Tibial artery (tissue), 4 donors: ENCODE results near the gene SGCA.

ENCODE experiments used
- DNase-seq, 2 donors: peaks; one replicate each; pipeline ENCODE4 v3.0.0-alpha.2; 2019
- H3K27ac ChIP-seq, 2 donors: fragments of 200-600 bp; sonication (generic) in 1 of 2; 1 replicate in 1 of 2; 2 replicates in 1 of 2; pipeline ENCODE4 v1.5.1; 2018 to 2019; ENCODE audit warnings: mild to moderate bottlenecking in 1 of 2
- H3K27me3 ChIP-seq, 2 donors: fragments of 200-600 bp; sonication (generic) in 1 of 2; one replicate each; pipeline versions ENCODE4 v1.5.1 to v1.6.0; 2016 to 2019
- H3K36me3 ChIP-seq, 3 donors: fragments of 200-600 bp; sonication (generic) in 2 of 3; one replicate each; pipeline ENCODE4 v1.5.1; 2016 to 2019; ENCODE audit warnings: mild to moderate bottlenecking in 2 of 3
- H3K4me1 ChIP-seq, 4 donors: fragments of 200-600 bp; sonication (generic) in 2 of 4; 1 replicate in 3 of 4; 2 replicates in 1 of 4; pipeline ENCODE4 v1.5.1; 2016 to 2019
- H3K4me3 ChIP-seq, 2 donors: fragments of 200-600 bp; sonication (generic) in 1 of 2; 1 replicate in 1 of 2; 2 replicates in 1 of 2; pipeline ENCODE4 v1.5.1; 2018 to 2019; ENCODE audit warnings: mild to moderate bottlenecking in 2 of 2
- H3K9me3 ChIP-seq, 3 donors: fragments of 200-600 bp; sonication (generic) in 1 of 3; one replicate each; pipeline ENCODE4 v1.5.1; 2016 to 2019
- intact Hi-C: fragments of 100-400 bp; cut with DNase I; formaldehyde crosslinking; loops from one replicate; pipeline ENCODE4 v1.15.0; 2023; ENCODE audit warnings: low total_unique reads
- TF ChIP-seq, protein P1 (sequence below), 2 experiments: fragments of 200-600 bp in 1 of 2; fragments of 450-650 bp in 1 of 2; IDR thresholded peaks; one replicate each; pipeline ENCODE4 v1.5.1; 2017 to 2019; ENCODE audit warnings: antibody characterized with exemption in 2 of 2, mild to moderate bottlenecking in 1 of 2, moderate library complexity in 1 of 2

The SGCA gene

DNA sequence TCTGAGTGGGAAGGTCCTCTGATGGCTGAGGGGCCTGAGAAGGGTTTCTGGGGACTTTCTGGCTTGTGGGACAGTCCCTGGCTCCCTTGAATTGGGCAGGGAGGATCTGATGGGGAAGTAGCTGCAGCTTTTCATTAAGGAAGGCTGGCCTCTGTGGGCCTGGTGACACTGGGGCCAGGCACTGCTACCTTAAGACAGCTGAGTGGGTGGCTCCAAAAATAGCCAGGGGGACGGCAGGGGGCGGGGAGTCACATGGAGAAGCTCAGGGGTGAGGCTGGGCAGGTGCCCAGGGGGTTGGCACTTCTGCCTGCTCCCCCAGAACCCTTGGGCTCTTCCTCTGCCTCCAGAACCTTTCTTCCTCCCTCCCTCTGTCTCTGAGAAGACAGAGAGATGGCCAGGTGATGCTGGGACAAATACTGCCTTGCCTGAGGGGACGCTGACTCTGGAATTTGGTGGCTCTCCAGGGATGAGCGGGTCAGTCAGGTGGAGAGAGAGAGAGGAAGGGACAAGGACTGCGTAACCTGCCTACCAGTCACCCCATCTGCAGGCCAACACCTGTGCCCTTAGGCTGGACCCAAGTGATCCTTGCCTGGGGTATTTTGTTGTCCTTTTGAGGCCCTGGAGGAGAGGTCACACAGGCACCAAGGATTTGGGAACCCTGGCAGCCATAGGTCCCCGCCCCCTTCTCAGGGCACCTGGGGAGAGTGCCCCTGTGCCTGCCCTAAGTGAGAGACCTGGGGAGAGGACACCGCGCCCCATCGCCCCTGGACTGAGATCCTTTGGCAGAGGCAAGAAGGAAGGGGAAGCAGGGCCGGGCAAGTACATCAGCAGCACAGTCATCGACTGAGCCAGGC is 1.7 kb upstream of the SGCA start:
- TF ChIP-seq, protein P1, sequence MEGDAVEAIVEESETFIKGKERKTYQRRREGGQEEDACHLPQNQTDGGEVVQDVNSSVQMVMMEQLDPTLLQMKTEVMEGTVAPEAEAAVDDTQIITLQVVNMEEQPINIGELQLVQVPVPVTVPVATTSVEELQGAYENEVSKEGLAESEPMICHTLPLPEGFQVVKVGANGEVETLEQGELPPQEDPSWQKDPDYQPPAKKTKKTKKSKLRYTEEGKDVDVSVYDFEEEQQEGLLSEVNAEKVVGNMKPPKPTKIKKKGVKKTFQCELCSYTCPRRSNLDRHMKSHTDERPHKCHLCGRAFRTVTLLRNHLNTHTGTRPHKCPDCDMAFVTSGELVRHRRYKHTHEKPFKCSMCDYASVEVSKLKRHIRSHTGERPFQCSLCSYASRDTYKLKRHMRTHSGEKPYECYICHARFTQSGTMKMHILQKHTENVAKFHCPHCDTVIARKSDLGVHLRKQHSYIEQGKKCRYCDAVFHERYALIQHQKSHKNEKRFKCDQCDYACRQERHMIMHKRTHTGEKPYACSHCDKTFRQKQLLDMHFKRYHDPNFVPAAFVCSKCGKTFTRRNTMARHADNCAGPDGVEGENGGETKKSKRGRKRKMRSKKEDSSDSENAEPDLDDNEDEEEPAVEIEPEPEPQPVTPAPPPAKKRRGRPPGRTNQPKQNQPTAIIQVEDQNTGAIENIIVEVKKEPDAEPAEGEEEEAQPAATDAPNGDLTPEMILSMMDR (IDR thresholded peaks at IDR 0.05), result no peak
- H3K9me3 ChIP-seq, result no peaks in the 10 kb centered on the region
- no peaks in the 10 kb centered on the region for H3K27me3 ChIP-seq
- H3K4me1 ChIP-seq, result peaks cover 0 to 65% (median 48%) of the 10 kb centered on the region in 4 donors
- no peak overlapping the region for H3K4me3 ChIP-seq
- DNase-seq, result no peak
- peak overlapping the region; percentile 9 to 99 for H3K27ac ChIP-seq
- H3K36me3 ChIP-seq, result no peaks in the 10 kb centered on the region
- intact Hi-C loops, result loop anchor here (10.0 kb wide), 1 partner anchor 49 kb away; no protein-coding TSS in a partner anchor

DNA sequence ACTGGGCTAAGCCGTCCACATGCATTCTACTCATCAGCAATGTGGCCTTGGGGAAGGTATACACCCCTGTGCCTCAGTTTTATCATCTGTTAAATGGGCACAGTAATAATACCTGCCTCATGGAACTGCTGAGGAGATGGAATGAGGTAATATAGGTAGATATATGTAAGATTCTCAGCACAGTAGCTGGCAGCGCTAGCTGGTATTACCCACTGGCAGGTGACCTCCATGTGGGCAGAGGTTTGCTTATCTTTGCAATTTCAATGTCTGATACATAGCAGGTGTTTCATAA is 1.2 kb upstream of the SGCA start:
- TF ChIP-seq, protein P1 (IDR thresholded peaks at IDR 0.05), result no peak
- Histone ChIP-seq H3K4me3 (no peak overlapping the region), H3K36me3 (no peaks in the 10 kb centered on the region), H3K27me3 (no peaks in the 10 kb centered on the region), H3K9me3 (no peaks in the 10 kb centered on the region), H3K27ac (peak overlapping the region; percentile 98 to 99), H3K4me1 (peaks cover 0 to 71% (median 52%) of the 10 kb centered on the region in 4 donors)
- no peak for DNase-seq
- intact Hi-C loops, result loop anchor here (10.0 kb wide), 1 partner anchor 50 kb away; no protein-coding TSS in a partner anchor

DNA sequence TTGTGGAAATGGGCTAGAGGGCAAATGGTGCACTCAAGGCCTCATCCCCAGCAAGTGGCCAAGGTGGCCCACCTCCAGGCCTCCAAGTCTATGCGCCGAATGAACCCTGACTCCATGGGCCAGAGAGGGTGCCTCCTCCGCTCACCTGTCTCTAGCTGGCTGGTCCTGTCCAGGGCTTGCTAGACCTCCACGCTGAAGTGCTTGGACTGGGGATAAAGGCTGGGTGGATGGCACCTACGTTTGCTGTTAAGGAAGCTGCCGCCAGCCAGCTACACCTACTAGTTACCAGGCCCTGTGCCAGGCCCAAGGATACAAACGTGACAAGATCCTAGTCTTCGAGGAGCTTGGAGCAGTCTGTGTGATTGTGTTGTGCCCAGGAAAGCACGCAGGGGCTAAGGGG is 739 bp upstream of the SGCA start:
- no peak for DNase-seq
- Histone ChIP-seq H3K27me3 (no peaks in the 10 kb centered on the region), H3K9me3 (no peaks in the 10 kb centered on the region), H3K4me1 (peaks cover 0 to 73% (median 52%) of the 10 kb centered on the region in 4 donors), H3K36me3 (peaks cover 0 to 4% (median 4%) of the 10 kb centered on the region in 3 donors), H3K27ac (peak overlapping the region; percentile 98 to 99), H3K4me3 (peak overlapping the region in 1 of 2 donors; percentile 60)
- intact Hi-C loops, result loop anchor here (10.0 kb wide), 1 partner anchor 50 kb away; no protein-coding TSS in a partner anchor
- TF ChIP-seq, protein P1 (IDR thresholded peaks at IDR 0.05), result no peak

DNA sequence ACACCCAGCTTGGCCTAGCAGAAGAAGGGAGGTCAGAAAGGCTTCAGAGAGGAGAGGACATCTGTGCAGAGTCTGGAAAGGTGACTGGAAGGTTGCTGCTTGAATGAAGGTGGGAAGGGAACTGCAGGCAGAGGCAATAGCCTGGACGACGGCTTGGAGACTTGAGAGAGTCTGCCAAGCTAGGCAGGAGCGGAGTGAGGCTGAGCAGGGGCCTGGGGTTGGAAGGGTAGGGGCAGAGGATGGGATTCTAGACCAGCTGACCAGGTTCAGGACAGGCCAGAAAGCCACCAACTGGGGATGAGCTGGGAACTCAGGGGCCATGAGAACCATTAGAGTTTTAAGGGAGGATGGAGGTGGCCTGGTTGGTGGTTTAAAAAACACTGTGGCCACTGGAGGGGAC is 339 bp upstream of the SGCA start:
- TF ChIP-seq, protein P1 (IDR thresholded peaks at IDR 0.05), result no peak
- no peak for DNase-seq
- Histone ChIP-seq H3K4me1 (peaks cover 0 to 71% (median 52%) of the 10 kb centered on the region in 4 donors), H3K4me3 (peak overlapping the region; percentile 52 to 60), H3K9me3 (no peaks in the 10 kb centered on the region), H3K36me3 (peaks cover 0 to 8% (median 5%) of the 10 kb centered on the region in 3 donors), H3K27ac (peak overlapping the region; percentile 98 to 99), H3K27me3 (no peaks in the 10 kb centered on the region)
- intact Hi-C loops, result loop anchor here (10.0 kb wide), 1 partner anchor 51 kb away; no protein-coding TSS in a partner anchor

DNA sequence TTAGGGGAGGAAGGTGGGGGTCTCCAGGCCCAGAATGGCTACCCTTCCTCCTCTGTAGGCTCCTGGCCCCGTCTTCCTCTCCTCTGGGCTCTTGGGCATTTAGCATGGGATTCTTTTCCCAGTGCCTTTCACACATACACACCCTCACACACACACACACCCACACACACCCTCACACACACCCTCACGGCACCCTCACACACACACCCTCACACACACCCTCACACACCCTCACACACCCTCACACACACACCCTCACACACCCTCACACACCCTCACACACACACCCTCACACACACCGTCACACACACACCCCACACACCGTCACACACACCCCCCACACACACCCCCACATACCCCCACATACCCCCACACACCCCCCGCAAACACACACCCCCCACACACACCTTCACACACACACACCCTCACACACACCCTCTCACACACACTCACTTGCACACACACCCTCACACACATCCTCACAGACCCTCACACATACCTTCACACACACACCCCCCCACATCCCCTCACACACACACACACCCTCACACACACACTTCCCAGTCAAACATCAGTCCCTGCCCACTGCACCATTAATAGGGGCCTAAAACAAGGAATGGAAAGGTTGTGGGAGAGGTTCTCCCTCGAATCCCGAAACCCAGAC is 845 bp downstream of the SGCA start:
- H3K4me1 ChIP-seq, result peaks cover 0 to 64% (median 51%) of the 10 kb centered on the region in 4 donors
- H3K27me3 ChIP-seq, result no peaks in the 10 kb centered on the region
- peaks cover under 1 to 14% (median 5%) of the 10 kb centered on the region in 3 donors for H3K36me3 ChIP-seq
- DNase-seq, result no peak
- TF ChIP-seq, protein P1 (IDR thresholded peaks at IDR 0.05), result no peak
- H3K9me3 ChIP-seq, result no peaks in the 10 kb centered on the region
- H3K27ac ChIP-seq, result peak overlapping the region; percentile 98 to 99
- H3K4me3 ChIP-seq, result peak overlapping the region; percentile 52 to 60
- intact Hi-C loops, result loop anchor here (10.0 kb wide), 1 partner anchor 52 kb away; no protein-coding TSS in a partner anchor
